Subcutaneous abdominal adipose tissue (tissue), 5 donors: Measurements from ENCODE around the gene SYNGR4.
"Not testable (repeated sequence)": the region's sequence is repeated elsewhere in the genome, so short reads cannot be mapped to it uniquely, and the experiment has no call there.

Source experiments
- H3K27ac ChIP-seq: one replicate; pipeline ENCODE4 v1.7.0; 2013; ENCODE audit warnings: low read depth, mild to moderate bottlenecking, inconsistent platforms, low read length, moderate library complexity
- H3K27me3 ChIP-seq, 5 donors: one replicate each; pipeline ENCODE4 v1.7.0; 2013; ENCODE audit warnings: low read length in 5 of 5, inconsistent platforms in 1 of 5; ENCODE audit not compliant: control insufficient read depth in 5 of 5, insufficient read depth in 4 of 5
- H3K36me3 ChIP-seq, 5 donors: one replicate each; pipeline ENCODE4 v1.7.0; 2013; ENCODE audit warnings: low read length in 5 of 5; ENCODE audit not compliant: control insufficient read depth in 5 of 5, insufficient read depth in 5 of 5
- H3K4me1 ChIP-seq, 5 donors: one replicate each; pipeline ENCODE4 v1.7.0; 2013; ENCODE audit warnings: low read length in 5 of 5, mild to moderate bottlenecking in 3 of 5, moderate library complexity in 1 of 5; ENCODE audit not compliant: control insufficient read depth in 5 of 5, insufficient read depth in 5 of 5
- H3K4me3 ChIP-seq, 5 donors: one replicate each; pipeline ENCODE4 v1.7.0; 2013; ENCODE audit warnings: low read length in 5 of 5, low read depth in 1 of 5
- H3K9ac ChIP-seq, 5 donors: one replicate each; pipeline ENCODE4 v1.7.0; 2013; ENCODE audit warnings: low read length in 5 of 5, mild to moderate bottlenecking in 4 of 5, moderate library complexity in 3 of 5
- H3K9me3 ChIP-seq, 5 donors: one replicate each; pipeline ENCODE4 v1.7.0; 2013; ENCODE audit warnings: low read length in 5 of 5; ENCODE audit not compliant: control insufficient read depth in 5 of 5
- donor health status: healthy.
- donor health status: healthy.
- donor health status: healthy.
- donor health status: healthy.
- donor health status: healthy.

Gene SYNGR4

DNA sequence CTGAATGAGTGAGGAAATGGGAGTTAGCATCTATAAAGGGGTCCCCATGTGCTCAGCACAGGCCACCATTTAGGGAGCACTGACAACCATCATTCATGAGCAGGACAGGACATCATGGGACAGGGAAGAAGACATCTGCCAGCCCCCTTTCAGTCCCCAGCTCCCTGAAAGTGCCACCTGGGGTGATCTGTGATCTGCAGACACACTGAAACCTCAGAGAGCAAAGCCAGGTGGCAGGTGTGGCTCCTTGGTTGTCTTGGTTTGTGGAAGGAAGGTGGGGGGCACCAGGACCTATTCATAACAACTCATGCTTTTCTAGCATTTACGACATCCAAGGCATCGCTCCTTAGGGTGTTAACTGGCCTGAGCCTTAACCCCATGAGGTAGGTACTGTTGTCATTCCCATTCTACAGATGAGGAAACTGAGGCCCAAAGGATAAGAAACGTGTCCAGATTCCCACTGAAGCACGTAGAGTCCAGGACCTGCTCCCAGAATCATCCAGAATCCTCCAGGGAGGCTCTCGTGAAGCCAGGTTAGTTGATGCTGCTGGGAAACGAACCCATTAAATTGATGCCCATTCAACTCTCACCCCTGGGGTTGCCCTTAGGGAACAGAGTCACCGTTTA, 21.4 kb downstream of the SYNGR4 start:
- H3K36me3 ChIP-seq: peaks cover 6 to 80% (median 72%) of the 10 kb centered on the region in 5 donors
- H3K4me1 ChIP-seq: peaks cover 2 to 13% (median 8%) of the 10 kb centered on the region in 5 donors
- H3K27ac ChIP-seq: no peak overlapping the region
- H3K4me3 ChIP-seq: no peak overlapping the region
- H3K9me3 ChIP-seq: no peaks in the 10 kb centered on the region
- H3K9ac ChIP-seq: no peak overlapping the region
- H3K27me3 ChIP-seq: no peaks in the 10 kb centered on the region

GRCh38 chr19:48386981-48387380, 22.8 kb downstream of the SYNGR4 start:
- H3K36me3 ChIP-seq: peaks cover 6 to 69% (median 65%) of the 10 kb centered on the region in 5 donors
- peaks cover 2 to 18% (median 13%) of the 10 kb centered on the region in 5 donors for H3K4me1 ChIP-seq
- no peak overlapping the region for H3K27ac ChIP-seq
- H3K4me3 ChIP-seq: no peak overlapping the region
- no peak overlapping the region for H3K9ac ChIP-seq
- no peaks in the 10 kb centered on the region for H3K27me3 ChIP-seq
- no peaks in the 10 kb centered on the region for H3K9me3 ChIP-seq

GRCh38 chr19:48390188-48391099, 26.3 kb downstream of the SYNGR4 start:
- Histone ChIP-seq H3K4me3 (peak overlapping the region; percentile 90 to 96 (median 93)), H3K9ac (peak overlapping the region; percentile 93 to 100 (median 99)), H3K4me1 (peaks cover 2 to 26% (median 17%) of the 10 kb centered on the region in 5 donors), H3K27me3 (peaks cover 17 to 29% (median 23%) of the 10 kb centered on the region in 5 donors), H3K36me3 (peaks cover 6 to 36% (median 34%) of the 10 kb centered on the region in 5 donors), H3K27ac (peak overlapping the region; percentile 90), H3K9me3 (no peaks in the 10 kb centered on the region)

- peak within 1 kb of the TSS; percentile 90 for H3K27ac ChIP-seq
- peak within 1 kb of the TSS; percentile 90 to 96 (median 93) for H3K4me3 ChIP-seq
- peaks cover 2 to 26% (median 17%) of the 10 kb centered on the region in 5 donors for H3K4me1 ChIP-seq
- peak within 1 kb of the TSS; percentile 93 to 100 (median 99) for H3K9ac ChIP-seq
- no peaks in the 10 kb centered on the region for H3K9me3 ChIP-seq
- peaks cover 26 to 38% (median 31%) of the 10 kb centered on the region in 5 donors for H3K27me3 ChIP-seq
- peaks cover 6 to 29% (median 26%) of the 10 kb centered on the region in 5 donors for H3K36me3 ChIP-seq
These were observed 27.2 kb downstream of the SYNGR4 start, which contains the start of gene KDELR1 for GRCh38 chr19:48391100-48392005. Gene KDELR1 (minus strand): TSS chr19:48391551. CDS start chr19:48391358, 193 bp downstream.

GRCh38 chr19:48392006-48392344, 27.8 kb downstream of the SYNGR4 start:
- not testable (repeated sequence) for H3K9ac ChIP-seq, H3K27ac ChIP-seq, H3K4me3 ChIP-seq, H3K9me3 ChIP-seq
- Histone ChIP-seq H3K27me3 (peaks cover 31 to 44% (median 37%) of the 10 kb centered on the region in 5 donors), H3K4me1 (peaks cover 2 to 26% (median 17%) of the 10 kb centered on the region in 5 donors), H3K36me3 (peaks cover 6 to 25% (median 21%) of the 10 kb centered on the region in 5 donors)

GRCh38 chr19:48392860-48393558, 28.8 kb downstream of the SYNGR4 start:
- Histone ChIP-seq H3K4me1 (peaks cover 2 to 34% (median 25%) of the 10 kb centered on the region in 5 donors), H3K4me3 (no peak overlapping the region), H3K9ac (no peak overlapping the region), H3K9me3 (no peaks in the 10 kb centered on the region), H3K27ac (no peak overlapping the region), H3K27me3 (peaks cover 42 to 55% (median 48%) of the 10 kb centered on the region in 5 donors), H3K36me3 (peaks cover 1 to 14% (median 13%) of the 10 kb centered on the region in 5 donors)

GRCh38 chr19:48393559-48394330, 29.6 kb downstream of the SYNGR4 start, which contains the start of gene GRIN2D:
Gene GRIN2D (plus strand): TSS chr19:48393668. CDS start chr19:48398393, 4,725 bp downstream.
- Histone ChIP-seq H3K9ac (no peak within 1 kb of the TSS), H3K4me3 (no peak within 1 kb of the TSS)

GRCh38 chr19:48394331-48395169, 30.4 kb downstream of the SYNGR4 start:
- Histone ChIP-seq H3K4me3 (no peak overlapping the region), H3K27me3 (peaks cover 43 to 56% (median 49%) of the 10 kb centered on the region in 5 donors), H3K36me3 (peaks cover 0 to under 1% (median 0%) of the 10 kb centered on the region in 5 donors), H3K4me1 (peaks cover under 1 to 39% (median 26%) of the 10 kb centered on the region in 5 donors), H3K9ac (no peak overlapping the region), H3K9me3 (no peaks in the 10 kb centered on the region), H3K27ac (no peak overlapping the region)

More at GRCh38 chr19:48393559-48394330, 29.6 kb downstream of the SYNGR4 start, which contains the start of gene GRIN2D:
- Histone ChIP-seq H3K27ac (no peak within 1 kb of the TSS), H3K4me1 (peaks cover 2 to 39% (median 26%) of the 10 kb centered on the region in 5 donors), H3K9me3 (no peaks in the 10 kb centered on the region), H3K36me3 (peaks cover 0 to 8% (median 8%) of the 10 kb centered on the region in 5 donors), H3K27me3 (peaks cover 43 to 56% (median 49%) of the 10 kb centered on the region in 5 donors)
